CD14-positive monocyte (primary cell): ENCODE measurements around the gene MAP4K3. TPM values are rescaled to one million over a fixed set of nuclear protein-coding genes. Genes with fewer than 3 reads are reported as not detected.
A peak's percentile ranks its signal among the peaks of the same experiment; 100 is the strongest.

ENCODE experiments used
- DNase-seq, 3 donors: peaks; one replicate each; pipeline ENCODE4 v3.0.0-alpha.2; 2011 to 2022
- H2AFZ ChIP-seq: 2 replicates; pipeline ENCODE4 v1.6.0; 2012; ENCODE audit warnings: mild to moderate bottlenecking, low read depth, low read length, inconsistent platforms; ENCODE audit not compliant: insufficient read depth, poor library complexity, severe bottlenecking
- H3K27ac ChIP-seq, 2 donors: 1 replicate in 1 of 2; 2 replicates in 1 of 2; pipeline ENCODE4 v1.5.1; 2012 to 2013; ENCODE audit warnings: low read length in 2 of 2, control low read depth in 1 of 2, inconsistent platforms in 1 of 2, low read depth in 1 of 2, mild to moderate bottlenecking in 1 of 2
- H3K27me3 ChIP-seq, 2 donors: one replicate each; pipeline versions ENCODE4 v1.6.0 to v1.6.1; 2011 to 2013; ENCODE audit warnings: low read length in 2 of 2; ENCODE audit not compliant: control insufficient read depth in 2 of 2, insufficient read depth in 2 of 2
- H3K36me3 ChIP-seq, 2 donors: replicated peaks in 1 of 2; 1 replicate in 1 of 2; 2 replicates in 1 of 2; pipeline versions ENCODE4 v1.5.1 to v1.6.1; 2012 to 2013; ENCODE audit warnings: low read length in 2 of 2, control low read depth in 1 of 2, inconsistent platforms in 1 of 2, mild to moderate bottlenecking in 1 of 2; ENCODE audit not compliant: insufficient read depth in 2 of 2, control insufficient read depth in 1 of 2
- H3K4me1 ChIP-seq, 2 donors: 1 replicate in 1 of 2; 2 replicates in 1 of 2; pipeline versions ENCODE4 v1.5.1 to v1.6.1; 2012 to 2013; ENCODE audit warnings: low read length in 2 of 2, control low read depth in 1 of 2, inconsistent platforms in 1 of 2, mild to moderate bottlenecking in 1 of 2, moderate library complexity in 1 of 2; ENCODE audit not compliant: insufficient read depth in 2 of 2, control insufficient read depth in 1 of 2
- H3K4me2 ChIP-seq: replicated peaks from 2 replicates; pipeline ENCODE3; 2012; ENCODE audit warnings: low read length, moderate library complexity, mild to moderate bottlenecking; ENCODE audit not compliant: poor library complexity, severe bottlenecking; ENCODE audit errors: extremely low read depth
- H3K4me3 ChIP-seq, 3 experiments: fragments of 200-600 bp in 1 of 3; sonication (generic) in 1 of 3; replicated peaks in 1 of 3; 1 replicate in 2 of 3; 2 replicates in 1 of 3; pipeline ENCODE4 v1.5.1; 2011 to 2013; ENCODE audit warnings: low read length in 3 of 3, mild to moderate bottlenecking in 3 of 3, control low read depth in 2 of 3, low read depth in 2 of 3, inconsistent platforms in 1 of 3, moderate library complexity in 1 of 3
- H3K79me2 ChIP-seq: 2 replicates; pipeline ENCODE4 v1.6.0; 2012; ENCODE audit warnings: mild to moderate bottlenecking, control low read depth, inconsistent platforms, low read length, moderate library complexity; ENCODE audit not compliant: insufficient read depth
- H3K9ac ChIP-seq: 2 replicates; pipeline ENCODE4 v1.6.0; 2017; ENCODE audit warnings: low read length, mild to moderate bottlenecking; ENCODE audit not compliant: insufficient read depth, poor library complexity, severe bottlenecking
- H3K9me3 ChIP-seq, 2 donors: replicated peaks in 1 of 2; 1 replicate in 1 of 2; 2 replicates in 1 of 2; pipeline versions ENCODE4 v1.5.1 to v1.6.1; 2012 to 2013; ENCODE audit warnings: low read length in 2 of 2, control low read depth in 1 of 2; ENCODE audit not compliant: control insufficient read depth in 1 of 2, insufficient read depth in 1 of 2
- H4K20me1 ChIP-seq: 2 replicates; pipeline ENCODE4 v1.6.0; 2012; ENCODE audit warnings: mild to moderate bottlenecking, low read length, control low read depth, moderate library complexity; ENCODE audit not compliant: insufficient read depth
- H3K27ac Mint-ChIP-seq, 7 donors: one replicate each; pipeline ENCODE4 v1.8.0; 2020; ENCODE audit warnings: mild to moderate bottlenecking in 7 of 7, mixed read lengths in 7 of 7, moderate library complexity in 6 of 7, inconsistent platforms in 2 of 7
- H3K27me3 Mint-ChIP-seq, 3 donors: one replicate each; pipeline ENCODE4 v1.8.0; 2021 to 2022; ENCODE audit warnings: low read depth in 3 of 3, mild to moderate bottlenecking in 3 of 3, mixed read lengths in 3 of 3, moderate library complexity in 3 of 3, inconsistent platforms in 1 of 3
- H3K36me3 Mint-ChIP-seq, 2 donors: one replicate each; pipeline ENCODE4 v1.8.0; 2020; ENCODE audit warnings: mixed read lengths in 2 of 2, inconsistent platforms in 1 of 2, mild to moderate bottlenecking in 1 of 2
- H3K4me1 Mint-ChIP-seq: one replicate; pipeline ENCODE4 v1.8.0; 2020; ENCODE audit warnings: mild to moderate bottlenecking, mixed read lengths
- H3K4me3 Mint-ChIP-seq, 2 donors: one replicate each; pipeline ENCODE4 v1.8.0; 2020; ENCODE audit warnings: mild to moderate bottlenecking in 2 of 2, mixed read lengths in 2 of 2, moderate library complexity in 1 of 2
- H3K9me3 Mint-ChIP-seq, 7 donors: one replicate each; pipeline ENCODE4 v1.8.0; 2020 to 2022; ENCODE audit warnings: mixed read lengths in 7 of 7, mild to moderate bottlenecking in 6 of 7, moderate library complexity in 6 of 7, inconsistent platforms in 2 of 7
- WGBS: methylation state at CpG from one replicate; pipeline ENCODE4 v1.1.5; 2013; ENCODE audit warnings: missing lambda C conversion rate; ENCODE audit not compliant: insufficient coverage; 5-methylcytosine and 5-hydroxymethylcytosine counted together
- intact Hi-C, 2 donors: fragments of 100-400 bp; cut with micrococcal nuclease; formaldehyde crosslinking; loops; one replicate each; pipeline versions ENCODE4 v1.15.0 to v1.15.1; 2023
- polyA plus RNA-seq, 3 donors: library from polyadenylated mRNA; depleted of rRNA in 1 of 3; unstranded in 2 of 3; stranded (reverse) in 1 of 3; fragments of 300-500 nt in 2 of 3; fragments of >200 nt in 1 of 3; fragmentation: Illumina TruSeq in 2 of 3; gene quantifications; 1 replicate in 2 of 3; 2 replicates in 1 of 3; pipeline ENCODE4 v1.2.3, GENCODE V29; 2012 to 2021
- TF ChIP-seq, protein P1 (sequence below): fragments of 200-600 bp; IDR thresholded peaks from one replicate; pipeline ENCODE4 v1.8.0; 2022; ENCODE audit warnings: antibody characterized with exemption, mild to moderate bottlenecking

The MAP4K3 gene
- polyA plus RNA-seq, 3 donors, result 1.0 to 8.0 (median 4.0) TPM

DNA sequence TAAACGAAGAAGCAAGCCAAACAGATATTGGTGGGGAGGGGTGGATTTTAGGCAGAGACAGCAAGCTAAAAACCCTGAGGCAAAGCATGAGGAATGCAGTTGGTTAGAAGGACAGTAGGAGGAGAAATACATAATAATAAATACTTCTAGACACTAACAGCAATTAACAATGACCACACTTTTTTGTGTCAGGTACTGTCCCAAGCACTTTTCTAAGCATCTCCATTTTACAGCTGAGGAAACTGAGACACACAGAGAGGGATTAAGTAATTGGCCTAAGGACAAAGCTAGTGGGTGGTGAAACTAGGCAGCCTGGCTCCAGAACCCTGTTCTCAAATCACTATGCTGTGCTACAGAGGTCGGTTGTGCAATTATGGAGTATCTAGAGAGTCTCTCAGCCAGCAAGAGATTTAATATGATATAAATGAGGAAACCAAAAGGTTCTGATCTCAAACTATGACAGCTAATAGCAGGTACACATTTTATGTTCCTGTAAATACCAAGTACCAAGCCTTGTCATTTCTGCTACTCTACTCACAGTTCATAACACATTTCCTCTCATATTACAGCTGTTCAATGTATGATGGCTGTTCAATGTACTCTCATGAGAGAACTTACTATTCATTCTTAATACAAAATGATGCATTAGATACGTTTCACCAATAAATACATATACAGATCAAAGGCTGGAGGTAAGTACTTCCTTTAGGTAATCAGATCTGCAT, 5.3 kb downstream of the MAP4K3 start:
- Mint-ChIP-seq H3K27me3 (peaks cover 0 to 2% (median 0%) of the 10 kb centered on the region in 3 donors), H3K36me3 (peaks cover 0 to 10% of the 10 kb centered on the region in 2 donors), H3K27ac (peak overlapping the region in 1 of 7 donors; percentile 3), H3K4me3 (no peak overlapping the region), H3K4me1 (peaks cover 37% of the 10 kb centered on the region), H3K9me3 (no peaks in the 10 kb centered on the region)
- Histone ChIP-seq H3K27me3 (no peaks in the 10 kb centered on the region), H3K36me3 (no peaks in the 10 kb centered on the region), H3K27ac (no peak overlapping the region), H3K4me2 (no peak overlapping the region), H3K4me1 (peaks cover 19 to 27% of the 10 kb centered on the region in 2 donors), H3K9ac (no peak overlapping the region), H3K9me3 (no peaks in the 10 kb centered on the region), H4K20me1 (peaks cover 66% of the 10 kb centered on the region), H3K79me2 (peaks cover 65% of the 10 kb centered on the region), H3K4me3 (no peak overlapping the region), H2AFZ (no peak overlapping the region)
- no CpG with 5 or more reads among the region's 3 CpGs for WGBS
- intact Hi-C loops, result loop anchor here in 1 of 2 donors (10.0 kb wide), 1 partner anchor 83 kb away; no protein-coding TSS in a partner anchor
- DNase-seq, result peak in 1 of 3 donors; percentile 62
- TF ChIP-seq, protein P1, sequence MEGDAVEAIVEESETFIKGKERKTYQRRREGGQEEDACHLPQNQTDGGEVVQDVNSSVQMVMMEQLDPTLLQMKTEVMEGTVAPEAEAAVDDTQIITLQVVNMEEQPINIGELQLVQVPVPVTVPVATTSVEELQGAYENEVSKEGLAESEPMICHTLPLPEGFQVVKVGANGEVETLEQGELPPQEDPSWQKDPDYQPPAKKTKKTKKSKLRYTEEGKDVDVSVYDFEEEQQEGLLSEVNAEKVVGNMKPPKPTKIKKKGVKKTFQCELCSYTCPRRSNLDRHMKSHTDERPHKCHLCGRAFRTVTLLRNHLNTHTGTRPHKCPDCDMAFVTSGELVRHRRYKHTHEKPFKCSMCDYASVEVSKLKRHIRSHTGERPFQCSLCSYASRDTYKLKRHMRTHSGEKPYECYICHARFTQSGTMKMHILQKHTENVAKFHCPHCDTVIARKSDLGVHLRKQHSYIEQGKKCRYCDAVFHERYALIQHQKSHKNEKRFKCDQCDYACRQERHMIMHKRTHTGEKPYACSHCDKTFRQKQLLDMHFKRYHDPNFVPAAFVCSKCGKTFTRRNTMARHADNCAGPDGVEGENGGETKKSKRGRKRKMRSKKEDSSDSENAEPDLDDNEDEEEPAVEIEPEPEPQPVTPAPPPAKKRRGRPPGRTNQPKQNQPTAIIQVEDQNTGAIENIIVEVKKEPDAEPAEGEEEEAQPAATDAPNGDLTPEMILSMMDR, result no peak

DNA sequence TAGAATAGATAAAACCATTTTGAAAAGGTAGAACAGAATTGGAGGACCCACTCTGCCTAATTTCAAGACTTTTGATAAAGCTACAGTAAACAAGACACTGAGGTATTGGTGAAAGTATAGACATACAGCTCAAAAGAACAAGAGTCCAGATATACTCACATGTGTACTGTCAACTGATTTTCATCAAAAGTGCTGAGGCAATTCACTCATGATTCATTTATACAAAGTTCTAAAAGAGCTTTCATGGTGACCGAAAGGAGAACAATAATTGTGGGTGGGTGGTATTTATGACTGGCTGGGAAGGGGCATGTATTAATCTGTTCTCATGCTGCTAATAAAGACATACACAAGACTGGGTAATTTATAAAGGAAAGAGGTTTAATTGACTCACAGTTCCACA, 7.3 kb downstream of the MAP4K3 start:
- H3K27ac Mint-ChIP-seq, result peak overlapping the region in 1 of 7 donors; percentile 6
- H3K27me3 ChIP-seq, result no peaks in the 10 kb centered on the region
- H3K9ac ChIP-seq, result no peak overlapping the region
- H3K4me3 Mint-ChIP-seq, result no peak overlapping the region
- H3K4me3 ChIP-seq, result no peak overlapping the region
- no peaks in the 10 kb centered on the region for H3K9me3 Mint-ChIP-seq
- peaks cover 0 to 2% of the 10 kb centered on the region in 2 donors for H3K36me3 Mint-ChIP-seq
- intact Hi-C loops, result loop anchor here in 1 of 2 donors (10.0 kb wide), 1 partner anchor 85 kb away; no protein-coding TSS in a partner anchor
- peaks cover 0 to 2% (median 0%) of the 10 kb centered on the region in 3 donors for H3K27me3 Mint-ChIP-seq
- H4K20me1 ChIP-seq, result peaks cover 62% of the 10 kb centered on the region
- H3K9me3 ChIP-seq, result no peaks in the 10 kb centered on the region
- no peaks in the 10 kb centered on the region for H3K36me3 ChIP-seq
- H3K4me1 ChIP-seq, result peaks cover 3 to 10% of the 10 kb centered on the region in 2 donors
- peaks cover 23% of the 10 kb centered on the region for H3K4me1 Mint-ChIP-seq
- TF ChIP-seq, protein P1, result no peak
- no peak overlapping the region for H3K4me2 ChIP-seq
- peaks cover 65% of the 10 kb centered on the region for H3K79me2 ChIP-seq
- H2AFZ ChIP-seq, result no peak overlapping the region
- WGBS, result no CpG with 5 or more reads among the region's 1 CpG
- DNase-seq, result no peak
- H3K27ac ChIP-seq, result no peak overlapping the region
